ENCODE results near the gene TRAM2. TPM values are rescaled to one million over a fixed set of nuclear protein-coding genes. Genes with fewer than 3 reads are reported as not detected.

The TRAM2 gene
- total and polyA plus RNA-seq, 9 of the 15 experiments (the other 6 are each of a cell fraction or from before 2014, with no cell fraction given) = 2.6 to 13.3 (median 8.9) TPM

DNA sequence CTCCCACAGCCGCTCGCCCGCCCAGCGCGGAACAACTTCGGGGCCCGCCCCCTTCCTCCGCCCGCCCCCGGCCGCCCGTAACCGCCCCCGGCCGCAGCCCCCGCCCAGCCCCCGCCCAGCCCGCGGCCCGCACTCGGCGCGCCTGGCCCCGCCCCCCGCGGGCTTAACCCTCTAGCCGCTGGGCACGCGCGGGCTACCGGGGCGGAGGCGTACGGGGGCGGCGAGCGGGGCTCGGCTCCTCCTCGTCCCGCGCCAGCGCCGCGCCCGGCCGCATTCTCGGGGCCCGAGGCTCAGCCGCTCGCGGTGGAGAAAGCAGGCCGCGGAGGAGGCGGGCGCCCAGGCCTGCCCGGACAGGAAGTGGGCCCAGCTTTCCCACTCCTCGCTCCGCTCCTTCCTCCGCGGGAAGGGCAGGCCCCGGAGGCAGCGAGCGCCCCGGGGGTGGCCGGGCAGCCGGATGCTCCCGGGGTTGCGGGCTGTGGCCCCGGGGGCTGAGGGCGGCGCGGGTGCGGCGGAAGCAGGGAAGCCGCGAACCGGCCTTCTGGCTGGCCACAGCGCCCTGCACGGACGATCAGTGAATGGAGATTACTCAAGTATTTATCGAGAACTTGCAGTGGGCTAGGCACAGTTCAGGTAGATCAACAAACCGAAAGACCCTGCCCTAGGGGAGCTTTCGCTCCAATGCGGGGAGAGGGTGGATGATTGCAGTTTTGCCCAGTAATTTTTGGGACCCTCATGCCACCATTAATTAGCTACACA is at the start of gene TRAM2 (continued):
- TF ChIP-seq CBX8 (IDR thresholded peaks at IDR 0.05; ENCODE audit: borderline replicate concordance, extremely low read depth, low read depth, low read length, poor library complexity, severe bottlenecking) (no peak), RBFOX2 (IDR thresholded peaks at IDR 0.05; ENCODE audit: low read depth, low read length) (peak; percentile 93), RBM22 (IDR thresholded peaks at IDR 0.05; ENCODE audit: low read depth, low read length, poor library complexity, severe bottlenecking) (peak; percentile 62), POLR2AphosphoS5 (IDR thresholded peaks at IDR 0.05; ENCODE audit: control insufficient read depth, insufficient read depth, low read depth, low read length) (peak; percentile 78), GABPA (tag; conservative IDR thresholded peaks at IDR 0.05; ENCODE audit: low read depth) (peak; percentile 91), NEUROD1 (IDR thresholded peaks at IDR 0.05; ENCODE audit: borderline replicate concordance, low read depth, low read length, partially characterized antibody) (peak; percentile 14), ATF7 (IDR thresholded peaks at IDR 0.05) (peak; percentile 39), CCNT2 (IDR thresholded peaks at IDR 0.05; ENCODE audit: borderline replicate concordance, extremely low read depth, insufficient read length, low read depth, low read length) (peak; percentile 66), SP1 (CRISPR knock-in tag; IDR thresholded peaks at IDR 0.05) (0 out of 2 replicates have a peak, but pooled peaks have one; percentile 46), RCOR1 (IDR thresholded peaks at IDR 0.05; ENCODE audit: borderline replicate concordance in 1 of 2, low read depth in 2 of 2, low read length in 2 of 2) (0 out of 4 replicates have a peak, but pooled peaks of 1 of the 2 experiments have one; percentile 8), TBP (optimal IDR thresholded peaks at IDR 0.05; ENCODE audit: low read depth, low read length) (peak; percentile 67), ZBTB7A (IDR thresholded peaks at IDR 0.05; ENCODE audit: borderline replicate concordance, control insufficient read depth, low read depth, low read length) (peak; percentile 57; the same call in 1 of the 2 replicates)
- TF ChIP-seq, protein P1, sequence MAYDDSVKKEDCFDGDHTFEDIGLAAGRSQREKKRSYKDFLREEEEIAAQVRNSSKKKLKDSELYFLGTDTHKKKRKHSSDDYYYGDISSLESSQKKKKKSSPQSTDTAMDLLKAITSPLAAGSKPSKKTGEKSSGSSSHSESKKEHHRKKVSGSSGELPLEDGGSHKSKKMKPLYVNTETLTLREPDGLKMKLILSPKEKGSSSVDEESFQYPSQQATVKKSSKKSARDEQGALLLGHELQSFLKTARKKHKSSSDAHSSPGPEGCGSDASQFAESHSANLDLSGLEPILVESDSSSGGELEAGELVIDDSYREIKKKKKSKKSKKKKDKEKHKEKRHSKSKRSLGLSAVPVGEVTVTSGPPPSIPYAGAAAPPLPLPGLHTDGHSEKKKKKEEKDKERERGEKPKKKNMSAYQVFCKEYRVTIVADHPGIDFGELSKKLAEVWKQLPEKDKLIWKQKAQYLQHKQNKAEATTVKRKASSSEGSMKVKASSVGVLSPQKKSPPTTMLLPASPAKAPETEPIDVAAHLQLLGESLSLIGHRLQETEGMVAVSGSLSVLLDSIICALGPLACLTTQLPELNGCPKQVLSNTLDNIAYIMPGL (CRISPR knock-in tag; IDR thresholded peaks at IDR 0.05) = peak; percentile 71; the same call in 1 of the 2 replicates
- TF ChIP-seq, protein P2, sequence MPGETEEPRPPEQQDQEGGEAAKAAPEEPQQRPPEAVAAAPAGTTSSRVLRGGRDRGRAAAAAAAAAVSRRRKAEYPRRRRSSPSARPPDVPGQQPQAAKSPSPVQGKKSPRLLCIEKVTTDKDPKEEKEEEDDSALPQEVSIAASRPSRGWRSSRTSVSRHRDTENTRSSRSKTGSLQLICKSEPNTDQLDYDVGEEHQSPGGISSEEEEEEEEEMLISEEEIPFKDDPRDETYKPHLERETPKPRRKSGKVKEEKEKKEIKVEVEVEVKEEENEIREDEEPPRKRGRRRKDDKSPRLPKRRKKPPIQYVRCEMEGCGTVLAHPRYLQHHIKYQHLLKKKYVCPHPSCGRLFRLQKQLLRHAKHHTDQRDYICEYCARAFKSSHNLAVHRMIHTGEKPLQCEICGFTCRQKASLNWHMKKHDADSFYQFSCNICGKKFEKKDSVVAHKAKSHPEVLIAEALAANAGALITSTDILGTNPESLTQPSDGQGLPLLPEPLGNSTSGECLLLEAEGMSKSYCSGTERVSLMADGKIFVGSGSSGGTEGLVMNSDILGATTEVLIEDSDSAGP (CRISPR knock-in tag; IDR thresholded peaks at IDR 0.05) = no peak
- TF ChIP-seq, protein P3, sequence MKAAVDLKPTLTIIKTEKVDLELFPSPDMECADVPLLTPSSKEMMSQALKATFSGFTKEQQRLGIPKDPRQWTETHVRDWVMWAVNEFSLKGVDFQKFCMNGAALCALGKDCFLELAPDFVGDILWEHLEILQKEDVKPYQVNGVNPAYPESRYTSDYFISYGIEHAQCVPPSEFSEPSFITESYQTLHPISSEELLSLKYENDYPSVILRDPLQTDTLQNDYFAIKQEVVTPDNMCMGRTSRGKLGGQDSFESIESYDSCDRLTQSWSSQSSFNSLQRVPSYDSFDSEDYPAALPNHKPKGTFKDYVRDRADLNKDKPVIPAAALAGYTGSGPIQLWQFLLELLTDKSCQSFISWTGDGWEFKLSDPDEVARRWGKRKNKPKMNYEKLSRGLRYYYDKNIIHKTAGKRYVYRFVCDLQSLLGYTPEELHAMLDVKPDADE (conservative IDR thresholded peaks at IDR 0.05; ENCODE audit: control insufficient read depth, low read depth, low read length) = peak; percentile 28; the same call in 1 of the 2 replicates
- TF ChIP-seq, protein P4, sequence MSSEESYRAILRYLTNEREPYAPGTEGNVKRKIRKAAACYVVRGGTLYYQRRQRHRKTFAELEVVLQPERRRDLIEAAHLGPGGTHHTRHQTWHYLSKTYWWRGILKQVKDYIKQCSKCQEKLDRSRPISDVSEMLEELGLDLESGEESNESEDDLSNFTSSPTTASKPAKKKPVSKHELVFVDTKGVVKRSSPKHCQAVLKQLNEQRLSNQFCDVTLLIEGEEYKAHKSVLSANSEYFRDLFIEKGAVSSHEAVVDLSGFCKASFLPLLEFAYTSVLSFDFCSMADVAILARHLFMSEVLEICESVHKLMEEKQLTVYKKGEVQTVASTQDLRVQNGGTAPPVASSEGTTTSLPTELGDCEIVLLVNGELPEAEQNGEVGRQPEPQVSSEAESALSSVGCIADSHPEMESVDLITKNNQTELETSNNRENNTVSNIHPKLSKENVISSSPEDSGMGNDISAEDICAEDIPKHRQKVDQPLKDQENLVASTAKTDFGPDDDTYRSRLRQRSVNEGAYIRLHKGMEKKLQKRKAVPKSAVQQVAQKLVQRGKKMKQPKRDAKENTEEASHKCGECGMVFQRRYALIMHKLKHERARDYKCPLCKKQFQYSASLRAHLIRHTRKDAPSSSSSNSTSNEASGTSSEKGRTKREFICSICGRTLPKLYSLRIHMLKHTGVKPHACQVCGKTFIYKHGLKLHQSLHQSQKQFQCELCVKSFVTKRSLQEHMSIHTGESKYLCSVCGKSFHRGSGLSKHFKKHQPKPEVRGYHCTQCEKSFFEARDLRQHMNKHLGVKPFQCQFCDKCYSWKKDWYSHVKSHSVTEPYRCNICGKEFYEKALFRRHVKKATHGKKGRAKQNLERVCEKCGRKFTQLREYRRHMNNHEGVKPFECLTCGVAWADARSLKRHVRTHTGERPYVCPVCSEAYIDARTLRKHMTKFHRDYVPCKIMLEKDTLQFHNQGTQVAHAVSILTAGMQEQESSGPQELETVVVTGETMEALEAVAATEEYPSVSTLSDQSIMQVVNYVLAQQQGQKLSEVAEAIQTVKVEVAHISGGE (CRISPR knock-in tag; IDR thresholded peaks at IDR 0.05) = peak in 2 of 3 experiments; percentile 65 to 90; a peak in 3 of 6 replicates
